Right atrium auricular region (tissue), 2 donors: ENCODE measurements around the gene GSTA2. TPM values are rescaled to one million over a fixed set of nuclear protein-coding genes. Genes with fewer than 3 reads are reported as not detected.
"Not testable (repeated sequence)": the region's sequence is repeated elsewhere in the genome, so short reads cannot be mapped to it uniquely, and the experiment has no call there.

Source experiments
- DNase-seq: peaks from one replicate; pipeline ENCODE4 v3.0.0-alpha.2; 2019; ENCODE audit warnings: low spot score
- H3K27ac ChIP-seq, 2 donors: fragments of 200-600 bp; sonication (generic); 1 replicate in 1 of 2; 2 replicates in 1 of 2; pipeline ENCODE4 v1.5.1; 2016 to 2019
- H3K27me3 ChIP-seq, 2 donors: fragments of 200-600 bp; sonication (generic); one replicate each; pipeline versions ENCODE4 v1.5.1 to v1.6.0; 2017 to 2019
- H3K36me3 ChIP-seq: fragments of 200-600 bp; sonication (generic); one replicate; pipeline ENCODE4 v1.5.1; 2016
- H3K4me1 ChIP-seq, 2 donors: fragments of 200-600 bp; sonication (generic); one replicate each; pipeline versions ENCODE4 v1.5.1 to v1.6.0; 2017 to 2019
- H3K4me3 ChIP-seq, 2 donors: fragments of 200-600 bp; sonication (generic); 1 replicate in 1 of 2; 2 replicates in 1 of 2; pipeline ENCODE4 v1.5.1; 2017 to 2019; ENCODE audit warnings: mild to moderate bottlenecking in 1 of 2, moderate library complexity in 1 of 2
- H3K9me3 ChIP-seq, 2 donors: fragments of 200-600 bp; sonication (generic); one replicate each; pipeline ENCODE4 v1.5.1; 2019
- CTCF ChIP-seq, 2 donors: fragments of 200-600 bp; sonication (generic); IDR thresholded peaks; one replicate each; pipeline ENCODE4 v1.5.1; 2019; ENCODE audit warnings: antibody characterized with exemption in 2 of 2
- total RNA-seq, 2 donors: library from RNA; depleted of rRNA; stranded (reverse); fragments of >200 nt; gene quantifications; one replicate each; pipeline ENCODE4 v1.1.0, GENCODE V29; 2016

GSTA2 gene
- total RNA-seq, 2 donors from 2014 or later: not detected

GRCh38 chr6:52790861-52791260, 27.6 kb upstream of the GSTA2 start:
- DNase-seq: no peak
- no peak for TF ChIP-seq CTCF (IDR thresholded peaks at IDR 0.05)
- Histone ChIP-seq H3K4me1 (no peaks in the 10 kb centered on the region), H3K4me3 (no peak overlapping the region), H3K27ac (no peak overlapping the region), H3K9me3 (no peaks in the 10 kb centered on the region), H3K27me3 (no peaks in the 10 kb centered on the region), H3K36me3 (no peaks in the 10 kb centered on the region)

GRCh38 chr6:52789658-52790057, 26.4 kb upstream of the GSTA2 start:
- H3K4me1 ChIP-seq, DNase-seq: not testable (repeated sequence)

GRCh38 chr6:52788478-52788877, 25.2 kb upstream of the GSTA2 start:
- H3K4me3 ChIP-seq: no peak overlapping the region
- H3K9me3 ChIP-seq: no peaks in the 10 kb centered on the region
- no peaks in the 10 kb centered on the region for H3K27me3 ChIP-seq
- DNase-seq: no peak
- H3K27ac ChIP-seq: no peak overlapping the region
- no peaks in the 10 kb centered on the region for H3K36me3 ChIP-seq
- TF ChIP-seq CTCF (IDR thresholded peaks at IDR 0.05): no peak
- H3K4me1 ChIP-seq: no peaks in the 10 kb centered on the region

More at GRCh38 chr6:52789658-52790057, 26.4 kb upstream of the GSTA2 start:
- not testable (repeated sequence) for H3K4me3 ChIP-seq, H3K27me3 ChIP-seq, H3K9me3 ChIP-seq, H3K27ac ChIP-seq, H3K36me3 ChIP-seq

- H3K36me3 ChIP-seq: no peaks in the 10 kb centered on the region
- H3K9me3 ChIP-seq: no peaks in the 10 kb centered on the region
- H3K4me3 ChIP-seq: no peak overlapping the region
- no peak overlapping the region for H3K27ac ChIP-seq
- DNase-seq: no peak
- no peaks in the 10 kb centered on the region for H3K4me1 ChIP-seq
- no peak for TF ChIP-seq CTCF (IDR thresholded peaks at IDR 0.05)
- H3K27me3 ChIP-seq: no peaks in the 10 kb centered on the region
Observed at GRCh38 chr6:52787917-52788316, 24.6 kb upstream of the GSTA2 start.

GRCh38 chr6:52786249-52786956, 23.1 kb upstream of the GSTA2 start:
- DNase-seq: no peak
- Histone ChIP-seq H3K27ac (no peak overlapping the region), H3K9me3 (no peaks in the 10 kb centered on the region), H3K4me3 (no peak overlapping the region), H3K27me3 (no peaks in the 10 kb centered on the region), H3K4me1 (no peaks in the 10 kb centered on the region), H3K36me3 (no peaks in the 10 kb centered on the region)
- TF ChIP-seq CTCF (IDR thresholded peaks at IDR 0.05): no peak

DNA sequence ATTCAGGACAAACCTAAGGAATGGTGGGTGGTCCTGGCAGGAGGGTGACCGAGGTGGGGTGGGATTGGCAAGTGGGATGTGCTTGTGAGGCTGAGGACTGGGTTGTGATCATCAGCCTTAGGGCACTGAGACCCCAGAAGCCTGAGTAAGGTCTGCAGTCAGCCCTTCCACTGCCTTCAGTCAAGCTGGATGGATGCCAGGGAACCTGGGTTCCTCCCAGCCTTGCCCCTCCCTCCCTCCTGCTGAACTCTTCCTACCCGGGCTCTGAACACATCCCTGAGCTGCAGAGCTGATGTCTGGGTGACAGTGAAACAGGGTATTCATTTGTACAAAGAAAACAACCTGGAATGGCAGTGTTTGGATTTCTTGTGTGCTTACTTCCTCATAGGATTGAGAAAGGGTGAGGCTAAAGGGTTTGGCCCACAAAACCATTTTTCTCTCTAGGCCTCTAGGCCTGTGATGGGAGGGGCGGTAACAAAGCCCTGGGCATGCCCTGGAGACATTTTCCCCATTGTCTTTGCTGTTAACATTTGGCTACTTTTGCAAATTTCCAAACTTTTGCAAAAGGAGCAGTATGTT, 19.5 kb upstream of the GSTA2 start:
- not testable (repeated sequence) for H3K4me3 ChIP-seq, H3K27me3 ChIP-seq, H3K9me3 ChIP-seq, H3K36me3 ChIP-seq, DNase-seq, H3K27ac ChIP-seq, H3K4me1 ChIP-seq

DNA sequence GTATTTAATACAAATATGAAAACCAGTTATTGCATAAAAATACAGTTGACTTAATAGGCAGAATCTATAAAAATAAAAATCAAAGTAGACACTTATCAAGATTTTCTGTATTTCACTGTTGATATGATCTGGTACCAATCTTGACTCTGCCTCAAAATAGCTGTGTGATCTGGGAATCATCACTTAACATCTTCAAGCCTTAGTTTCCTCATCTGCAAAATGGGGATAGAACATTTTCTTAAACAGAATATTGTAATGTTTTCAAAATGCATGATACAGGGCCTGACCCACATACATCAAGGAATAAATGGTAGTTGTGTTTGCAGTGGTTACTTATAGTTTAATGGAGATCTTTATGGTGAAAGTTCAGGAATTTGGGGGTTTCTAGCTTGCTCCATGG, 18.9 kb upstream of the GSTA2 start:
- not testable (repeated sequence) for H3K9me3 ChIP-seq, H3K36me3 ChIP-seq, H3K4me1 ChIP-seq, H3K27ac ChIP-seq, H3K27me3 ChIP-seq, DNase-seq, H3K4me3 ChIP-seq
